ENCODE results near the gene C1QTNF9B. TPM values are rescaled to one million over a fixed set of nuclear protein-coding genes. Genes with fewer than 3 reads are reported as not detected.
"Not testable (repeated sequence)": the region's sequence is repeated elsewhere in the genome, so short reads cannot be mapped to it uniquely, and the experiment has no call there.

C1QTNF9B gene
- polyA plus RNA-seq, 3 donors from 2014 or later, result not detected

DNA sequence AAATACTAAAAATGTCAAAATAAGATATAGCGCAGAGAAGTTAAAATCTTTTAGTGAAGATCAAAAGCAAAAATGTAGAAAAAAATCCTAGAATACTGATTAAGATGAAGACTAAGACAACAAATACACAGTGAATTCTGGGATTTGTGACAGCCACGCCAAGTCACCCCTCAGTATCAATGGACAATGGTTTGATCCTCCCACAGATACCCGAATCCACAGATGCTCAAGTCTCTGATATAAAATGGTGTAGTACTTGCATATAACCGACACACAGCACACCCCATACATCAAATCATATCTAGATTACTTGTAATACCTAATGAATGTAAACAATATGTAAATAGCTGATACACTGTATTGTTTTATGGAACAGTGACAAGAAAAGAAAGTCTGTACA is 14.0 kb downstream of the C1QTNF9B start:
- H3K4me3 Mint-ChIP-seq, result no peak overlapping the region
- peaks cover 0 to under 1% (median 0%) of the 10 kb centered on the region in 3 donors for H3K27me3 Mint-ChIP-seq (ENCODE audit: low read depth in 3 of 3)
- H3K27ac Mint-ChIP-seq, result no peak overlapping the region
- H3K4me1 Mint-ChIP-seq, result peaks cover 5 to 8% of the 10 kb centered on the region in 2 donors
- no peaks in the 10 kb centered on the region for H3K9me3 Mint-ChIP-seq
- peaks cover 11 to 20% (median 19%) of the 10 kb centered on the region in 3 donors for H3K36me3 Mint-ChIP-seq
- no peak for DNase-seq

DNA sequence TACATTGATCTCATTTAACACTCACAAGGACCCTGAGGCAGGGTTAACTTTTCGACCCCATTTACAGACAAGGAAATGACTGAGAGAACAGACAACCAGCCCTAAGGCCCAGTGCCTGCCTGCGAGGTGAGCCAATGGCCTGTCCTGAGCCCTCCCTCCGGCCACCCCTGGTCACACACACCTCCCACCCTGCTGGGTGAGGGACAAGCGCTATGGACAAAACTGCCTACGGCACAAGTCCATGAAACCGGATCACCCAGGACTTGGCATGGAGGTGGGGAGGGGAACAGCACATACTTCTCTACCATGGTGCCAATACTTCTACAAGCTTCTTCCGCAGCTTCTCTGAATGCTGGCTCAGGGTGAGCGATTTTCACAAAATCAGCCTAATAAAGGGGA is 15.9 kb downstream of the C1QTNF9B start:
- H3K9me3 Mint-ChIP-seq; H3K4me3 Mint-ChIP-seq; H3K27me3 Mint-ChIP-seq (ENCODE audit: low read depth in 3 of 3); DNase-seq; H3K27ac Mint-ChIP-seq; H3K4me1 Mint-ChIP-seq: not testable (repeated sequence)
- H3K36me3 Mint-ChIP-seq, result peaks cover 11 to 23% (median 19%) of the 10 kb centered on the region in 3 donors

DNA sequence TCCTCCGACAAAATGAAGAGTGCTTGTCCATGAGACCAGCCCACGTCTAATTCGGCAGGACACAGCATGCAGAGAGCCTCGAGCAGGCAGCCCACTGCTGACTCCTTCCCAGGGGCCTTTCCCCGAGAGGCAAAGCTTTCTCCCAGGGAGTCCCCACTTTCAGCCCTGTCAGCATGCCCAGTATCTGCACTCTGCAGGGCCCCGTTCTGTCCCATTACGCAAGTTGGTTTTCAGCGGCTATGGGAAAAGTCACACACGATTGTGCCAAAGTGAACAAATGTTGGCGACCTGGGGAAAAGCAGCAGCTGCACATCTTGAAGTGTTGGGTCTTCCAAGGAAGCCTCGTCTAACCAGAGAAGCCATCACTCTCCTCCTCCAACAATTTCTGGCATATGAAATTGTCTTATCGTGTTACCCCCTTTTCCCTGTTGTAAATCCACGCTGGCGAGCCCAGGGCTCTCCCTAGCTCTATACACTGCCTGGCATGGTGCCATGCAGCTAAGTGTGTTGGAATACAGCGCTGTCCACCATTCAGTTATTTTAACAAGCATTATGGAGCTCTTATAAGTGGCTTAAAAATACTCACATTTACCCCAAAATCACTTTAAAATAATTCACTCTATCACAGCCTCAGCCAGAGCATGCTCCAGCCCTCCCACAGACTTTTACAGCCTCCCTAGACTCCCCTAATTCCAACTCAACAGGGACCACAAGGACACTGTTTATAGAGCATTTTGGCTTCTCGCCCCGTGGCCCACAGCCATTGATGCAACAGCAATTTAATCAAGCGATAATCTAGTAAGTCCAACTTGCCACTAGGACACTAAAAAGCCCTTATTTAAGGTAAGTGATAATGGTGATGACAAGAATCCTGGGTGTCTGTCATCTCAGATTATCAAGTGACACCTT is 16.6 kb downstream of the C1QTNF9B start:
- not testable (repeated sequence) for H3K27me3 Mint-ChIP-seq (ENCODE audit: low read depth in 3 of 3); DNase-seq; H3K27ac Mint-ChIP-seq; H3K4me3 Mint-ChIP-seq; H3K4me1 Mint-ChIP-seq; H3K9me3 Mint-ChIP-seq
- peaks cover 11 to 28% (median 19%) of the 10 kb centered on the region in 3 donors for H3K36me3 Mint-ChIP-seq

DNA sequence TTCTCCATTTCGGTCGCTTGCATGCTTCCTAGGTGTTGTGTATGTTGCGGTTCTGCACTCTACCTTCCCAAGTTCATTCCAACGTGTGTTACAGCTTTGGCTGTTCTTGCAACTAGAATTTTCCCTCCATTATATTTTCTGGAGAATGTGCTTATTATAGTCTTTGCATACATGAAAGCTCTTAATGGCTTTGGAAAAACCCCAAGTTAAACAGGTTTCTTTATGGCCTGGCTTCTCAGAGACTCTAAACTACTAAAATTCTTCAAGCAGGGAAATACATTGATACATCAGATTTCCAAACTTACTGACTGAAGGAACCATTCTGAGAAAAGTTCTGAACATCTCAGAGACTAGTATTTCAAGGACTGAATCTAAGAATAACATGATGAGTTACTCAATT is 20.0 kb downstream of the C1QTNF9B start:
- no peaks in the 10 kb centered on the region for H3K9me3 Mint-ChIP-seq
- H3K4me1 Mint-ChIP-seq, result no peaks in the 10 kb centered on the region
- no peak for DNase-seq
- peaks cover 0 to 1% (median 1%) of the 10 kb centered on the region in 3 donors for H3K27me3 Mint-ChIP-seq (ENCODE audit: low read depth in 3 of 3)
- H3K36me3 Mint-ChIP-seq, result peaks cover 4 to 20% (median 15%) of the 10 kb centered on the region in 3 donors
- H3K4me3 Mint-ChIP-seq, result no peak overlapping the region
- no peak overlapping the region for H3K27ac Mint-ChIP-seq

DNA sequence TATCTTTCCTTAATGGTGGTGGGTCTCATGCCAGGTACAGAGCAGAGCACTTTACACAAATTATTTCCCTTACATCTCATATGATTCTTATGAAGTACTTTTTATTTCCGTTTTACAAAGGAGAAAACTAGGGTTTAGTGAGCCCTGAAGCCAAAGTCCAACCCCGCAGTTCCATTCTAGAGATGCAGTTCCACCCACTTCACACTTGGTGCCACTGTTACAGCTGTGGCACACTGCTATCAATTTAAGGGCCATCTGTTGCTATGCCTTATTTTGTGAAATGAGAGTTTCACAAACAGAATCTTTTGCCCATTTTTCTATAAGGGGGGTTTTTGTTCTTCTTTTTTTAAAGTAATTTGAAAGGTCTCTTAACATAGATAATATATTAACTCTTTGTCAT is 21.0 kb downstream of the C1QTNF9B start:
- no peaks in the 10 kb centered on the region for H3K4me1 Mint-ChIP-seq
- peaks cover 4 to 20% (median 15%) of the 10 kb centered on the region in 3 donors for H3K36me3 Mint-ChIP-seq
- no peak for DNase-seq
- H3K4me3 Mint-ChIP-seq, result no peak overlapping the region
- no peaks in the 10 kb centered on the region for H3K9me3 Mint-ChIP-seq
- no peak overlapping the region for H3K27ac Mint-ChIP-seq
- peaks cover 0 to 1% (median 1%) of the 10 kb centered on the region in 3 donors for H3K27me3 Mint-ChIP-seq (ENCODE audit: low read depth in 3 of 3)

DNA sequence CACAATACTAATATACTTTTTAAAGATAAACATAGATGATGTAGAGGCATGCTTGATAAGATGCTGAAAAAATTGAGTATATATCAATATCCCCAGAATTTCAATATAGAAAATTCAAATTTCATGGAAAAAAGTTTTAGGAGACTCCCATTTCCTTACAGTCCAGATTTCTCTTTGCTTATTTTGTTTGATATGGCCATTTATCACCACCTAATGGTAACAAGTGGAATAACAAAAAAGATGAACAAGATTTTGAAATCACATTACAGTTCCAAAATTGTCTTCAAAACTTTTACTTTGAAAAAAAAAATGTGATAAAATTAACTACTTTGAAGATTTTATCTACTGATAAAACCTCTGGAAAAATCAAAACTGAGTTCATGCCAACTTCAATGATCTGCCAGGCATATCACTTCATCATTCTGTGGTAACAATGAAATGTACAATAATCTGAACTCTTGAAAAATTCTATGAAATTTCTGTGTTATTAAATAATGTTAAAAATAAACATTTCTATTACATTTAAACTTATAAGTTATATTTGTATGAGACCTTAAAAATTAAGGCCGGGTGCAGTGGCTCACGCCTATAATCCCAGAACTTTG is 25.6 kb downstream of the C1QTNF9B start:
- Mint-ChIP-seq H3K27ac (no peak overlapping the region), H3K27me3 (ENCODE audit: low read depth in 3 of 3) (peaks cover 0 to 1% (median 0%) of the 10 kb centered on the region in 3 donors), H3K9me3 (no peaks in the 10 kb centered on the region), H3K4me3 (no peak overlapping the region), H3K4me1 (no peaks in the 10 kb centered on the region), H3K36me3 (peaks cover 0 to 10% (median 8%) of the 10 kb centered on the region in 3 donors)
- DNase-seq, result peak; percentile 11 to 26 (median 12)

DNA sequence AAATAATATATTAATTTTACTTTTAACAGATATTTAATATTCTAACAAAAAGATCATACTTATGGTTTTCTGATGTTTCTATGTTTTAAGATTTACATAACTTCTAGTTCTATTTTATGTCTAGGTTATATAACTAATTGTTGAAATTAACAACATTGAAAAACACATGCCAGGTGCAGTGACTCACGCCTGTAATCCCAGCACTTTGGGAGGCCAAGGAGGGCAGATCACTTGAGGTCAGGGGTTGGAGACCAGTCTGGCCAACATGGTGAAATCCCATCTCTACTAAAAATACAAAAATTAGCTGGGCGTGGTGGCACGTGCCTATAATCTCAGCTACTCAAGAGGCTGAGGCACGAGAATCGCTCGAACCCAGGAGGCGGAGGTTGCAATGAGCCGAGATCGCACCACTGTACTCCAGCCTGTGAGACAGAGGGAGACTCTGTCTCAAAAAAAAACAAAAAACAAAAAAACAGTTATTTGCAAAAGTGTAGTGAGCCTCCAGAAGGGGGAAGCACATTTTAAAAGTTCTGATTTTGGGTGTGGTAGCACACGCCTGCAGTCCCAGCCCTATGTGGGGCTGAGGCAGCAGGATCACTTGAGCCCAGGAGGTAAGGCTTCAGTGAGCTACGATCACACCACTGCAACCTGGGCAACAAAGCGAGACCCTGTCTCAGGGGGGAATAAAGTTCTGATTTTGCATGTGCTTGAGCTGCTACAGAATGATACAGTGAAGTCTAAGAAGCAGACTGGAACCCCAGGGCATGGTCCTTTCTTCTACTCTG is 26.8 kb downstream of the C1QTNF9B start:
- no peak for DNase-seq

DNA sequence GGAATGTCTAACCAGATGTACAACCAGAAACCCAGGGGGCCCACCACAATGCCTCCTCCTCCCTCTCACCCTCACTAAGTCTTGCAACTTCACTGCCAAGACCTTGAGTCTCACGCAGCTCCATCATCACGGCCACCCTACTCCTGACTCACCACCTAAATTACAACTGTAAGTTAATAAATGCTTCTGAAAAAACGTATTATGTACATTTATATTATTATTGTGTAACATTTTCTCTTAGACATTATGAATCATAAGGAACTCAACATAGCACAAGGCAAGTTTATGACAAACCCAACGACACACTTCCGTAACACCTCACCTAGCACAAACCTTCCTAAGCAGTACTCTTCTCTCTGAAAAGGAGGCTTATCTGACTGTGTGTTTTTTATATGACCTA is 28.8 kb downstream of the C1QTNF9B start:
- H3K9me3 Mint-ChIP-seq, result no peaks in the 10 kb centered on the region
- peaks cover 3 to 12% (median 3%) of the 10 kb centered on the region in 3 donors for H3K36me3 Mint-ChIP-seq
- H3K27me3 Mint-ChIP-seq (ENCODE audit: low read depth in 3 of 3), result no peaks in the 10 kb centered on the region
- no peak overlapping the region for H3K4me3 Mint-ChIP-seq
- peaks cover 3 to 6% of the 10 kb centered on the region in 2 donors for H3K4me1 Mint-ChIP-seq
- no peak for DNase-seq
- no peak overlapping the region for H3K27ac Mint-ChIP-seq

More for the DNA sequence above, 26.8 kb downstream of the C1QTNF9B start:
- Mint-ChIP-seq H3K27ac (no peak overlapping the region), H3K4me3 (no peak overlapping the region), H3K36me3 (peaks cover 3 to 14% (median 3%) of the 10 kb centered on the region in 3 donors), H3K27me3 (ENCODE audit: low read depth in 3 of 3) (peaks cover 0 to 1% (median 0%) of the 10 kb centered on the region in 3 donors), H3K4me1 (peaks cover 0 to 1% of the 10 kb centered on the region in 2 donors), H3K9me3 (no peaks in the 10 kb centered on the region)

DNA sequence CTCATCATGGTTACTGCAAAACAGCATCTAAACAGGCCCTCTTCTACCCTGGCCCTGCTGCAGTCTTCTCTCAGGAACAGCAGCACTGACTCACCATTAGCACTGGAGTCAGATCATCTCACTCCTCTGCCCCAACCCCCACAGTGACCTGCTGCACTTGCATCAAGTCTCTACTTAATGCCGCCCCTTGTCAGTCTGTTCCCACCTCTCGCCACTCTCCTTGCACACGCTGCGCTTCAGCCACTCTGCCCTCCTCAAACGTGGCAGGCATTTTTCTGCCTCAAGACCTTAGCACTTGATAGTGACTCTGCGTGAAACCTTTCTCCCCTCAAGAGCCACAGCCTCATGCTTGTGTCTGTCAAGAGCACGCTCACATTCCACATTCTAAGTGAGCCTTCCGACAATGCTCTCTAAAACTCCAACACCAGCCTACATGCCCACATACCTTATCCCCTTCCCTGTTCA is 30.2 kb downstream of the C1QTNF9B start:
- Mint-ChIP-seq H3K4me1 (peaks cover 3 to 6% of the 10 kb centered on the region in 2 donors), H3K4me3 (no peak overlapping the region), H3K36me3 (peaks cover 3 to 4% (median 3%) of the 10 kb centered on the region in 3 donors), H3K27ac (no peak overlapping the region), H3K9me3 (no peaks in the 10 kb centered on the region), H3K27me3 (ENCODE audit: low read depth in 3 of 3) (no peaks in the 10 kb centered on the region)
- DNase-seq, result no peak

DNA sequence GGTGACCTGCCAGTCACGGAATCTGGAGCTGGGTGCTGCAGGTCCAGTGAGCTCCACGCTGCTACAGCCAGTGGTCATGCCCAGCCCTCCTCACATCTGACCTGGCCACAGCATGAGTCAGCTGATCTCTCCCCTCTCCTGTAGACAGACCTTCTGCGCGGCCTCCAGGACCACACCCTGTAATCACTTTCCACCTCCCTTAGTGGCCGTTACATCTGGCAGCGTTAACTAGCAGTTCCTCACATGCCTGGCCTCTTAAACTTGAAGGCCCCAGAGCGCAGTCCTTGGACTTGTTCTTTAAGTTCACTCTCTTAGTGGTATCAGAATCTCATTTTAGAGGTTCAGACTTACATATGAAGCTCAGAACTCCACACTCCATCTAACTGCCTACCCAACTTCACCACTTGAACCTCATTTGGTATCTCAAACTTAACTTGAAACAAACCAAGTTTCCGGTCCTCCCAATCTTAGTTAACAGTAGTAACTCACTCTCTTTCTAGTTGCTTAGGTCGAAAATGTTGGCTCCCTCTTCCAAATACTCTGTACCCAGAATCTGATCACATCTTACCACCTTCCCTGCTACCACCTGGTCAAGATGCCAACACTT is 30.8 kb downstream of the C1QTNF9B start:
- Mint-ChIP-seq H3K4me1 (peaks cover 3 to 6% of the 10 kb centered on the region in 2 donors), H3K27me3 (ENCODE audit: low read depth in 3 of 3) (no peaks in the 10 kb centered on the region), H3K36me3 (peaks cover 6 to 8% (median 8%) of the 10 kb centered on the region in 3 donors), H3K27ac (no peak overlapping the region), H3K4me3 (no peak overlapping the region), H3K9me3 (no peaks in the 10 kb centered on the region)
- no peak for DNase-seq

DNA sequence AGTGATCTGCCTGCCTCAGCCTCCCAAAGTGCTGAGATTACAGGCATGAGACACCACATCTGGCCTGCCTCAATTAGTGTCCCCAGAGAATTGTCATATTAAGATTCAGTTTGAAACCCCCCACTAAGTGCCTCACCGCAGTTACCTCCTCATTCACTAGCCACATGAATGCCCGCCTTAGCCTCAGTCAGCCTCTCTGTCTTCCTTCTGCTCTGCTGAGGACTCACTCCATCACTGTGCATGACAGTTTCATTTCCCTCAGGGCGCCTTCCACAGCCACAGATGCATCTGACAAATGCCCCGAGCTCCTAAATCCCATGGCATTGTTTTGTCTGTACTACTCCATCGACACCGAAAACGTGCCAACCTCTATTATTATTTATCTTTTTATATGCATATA is 31.4 kb downstream of the C1QTNF9B start:
- Mint-ChIP-seq H3K4me3 (peak overlapping the region in 1 of 5 donors; percentile 47), H3K9me3 (no peaks in the 10 kb centered on the region), H3K4me1 (peaks cover 3 to 6% of the 10 kb centered on the region in 2 donors), H3K27ac (peak overlapping the region in 2 of 6 donors; percentile 15 to 55), H3K27me3 (ENCODE audit: low read depth in 3 of 3) (no peaks in the 10 kb centered on the region), H3K36me3 (peaks cover 8 to 11% (median 10%) of the 10 kb centered on the region in 3 donors)
- DNase-seq, result no peak

DNA sequence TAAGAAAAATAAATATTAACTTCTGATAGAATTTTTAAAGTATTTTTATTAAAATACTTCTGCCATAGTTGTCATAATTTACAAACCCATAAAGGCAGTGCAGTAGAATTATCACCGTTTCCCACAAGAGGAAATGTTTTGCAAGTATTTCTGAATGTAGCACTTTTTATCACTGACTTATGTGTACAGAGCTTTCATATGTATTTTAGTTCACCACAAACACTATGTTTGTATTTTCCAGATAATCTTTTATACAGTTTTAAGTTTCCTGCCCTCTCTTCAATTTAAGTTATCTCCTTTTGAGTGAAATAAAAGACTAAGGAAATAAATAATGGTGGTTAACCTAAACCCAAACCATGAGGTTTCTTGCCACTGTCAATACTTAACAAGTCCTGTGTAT is 32.3 kb downstream of the C1QTNF9B start:
- no peak overlapping the region for H3K4me3 Mint-ChIP-seq

DNA sequence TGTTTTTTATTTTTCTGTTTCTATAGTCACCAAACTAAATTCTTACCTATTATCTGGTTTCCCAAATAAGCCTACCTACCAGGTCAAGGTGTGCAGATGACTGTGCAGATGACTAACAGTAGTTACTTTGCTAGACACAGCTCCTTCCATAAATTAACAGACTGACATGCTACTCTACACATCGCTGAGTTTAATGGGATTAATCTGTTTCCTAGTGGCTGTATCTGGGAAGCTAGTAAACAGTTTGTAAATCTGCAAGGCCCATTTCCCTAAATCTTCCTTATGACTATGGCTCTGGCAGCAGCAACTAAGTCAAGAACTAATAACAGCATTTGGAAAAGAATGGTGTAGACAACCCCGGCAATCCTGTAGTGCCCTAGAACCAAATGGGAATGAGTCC is 36.0 kb downstream of the C1QTNF9B start:
- H3K27ac Mint-ChIP-seq, result no peak overlapping the region
- peaks cover 11 to 33% (median 23%) of the 10 kb centered on the region in 3 donors for H3K36me3 Mint-ChIP-seq
- no peak overlapping the region for H3K4me3 Mint-ChIP-seq
- no peaks in the 10 kb centered on the region for H3K9me3 Mint-ChIP-seq
- no peaks in the 10 kb centered on the region for H3K27me3 Mint-ChIP-seq (ENCODE audit: low read depth in 3 of 3)
- H3K4me1 Mint-ChIP-seq, result peaks cover 3 to 6% of the 10 kb centered on the region in 2 donors
- no peak for DNase-seq

More for the DNA sequence above, 32.3 kb downstream of the C1QTNF9B start:
- H3K27ac Mint-ChIP-seq, result no peak overlapping the region
- no peaks in the 10 kb centered on the region for H3K27me3 Mint-ChIP-seq (ENCODE audit: low read depth in 3 of 3)
- H3K9me3 Mint-ChIP-seq, result no peaks in the 10 kb centered on the region
- H3K36me3 Mint-ChIP-seq, result peaks cover 8 to 20% (median 19%) of the 10 kb centered on the region in 3 donors
- DNase-seq, result no peak
- peaks cover 3 to 6% of the 10 kb centered on the region in 2 donors for H3K4me1 Mint-ChIP-seq

All from immature natural killer cell (primary cell).